GM23338 (cell line): ENCODE data around the gene MTMR1.

Experiments used
- CREB1 ChIP-seq: fragments of 250-450 bp; sonication (Bioruptor Pico); IDR thresholded peaks from 2 replicates; pipeline ENCODE4 v1.5.0; 2020; ENCODE audit warnings: low read depth, mild to moderate bottlenecking, moderate library complexity
- EZH2 ChIP-seq: fragments of 200-600 bp; sonication (generic); IDR thresholded peaks from one replicate; pipeline ENCODE4 v1.8.0; 2017; ENCODE audit warnings: antibody characterized with exemption, mild to moderate bottlenecking, low read depth; ENCODE audit not compliant: unreplicated experiment
- EZH2phosphoT487 ChIP-seq: fragments of 200-600 bp; sonication (generic); IDR thresholded peaks from one replicate; pipeline ENCODE4 v1.8.1; 2018; ENCODE audit warnings: antibody characterized with exemption; ENCODE audit not compliant: unreplicated experiment
- JUNB ChIP-seq: IDR thresholded peaks from one replicate; pipeline ENCODE4 v1.6.1; 2016; ENCODE audit warnings: antibody characterized with exemption; ENCODE audit not compliant: unreplicated experiment
- NANOG ChIP-seq: IDR thresholded peaks from 2 replicates; pipeline ENCODE4 v1.6.1; 2016; ENCODE audit warnings: antibody characterized with exemption, borderline replicate concordance
- POLR2AphosphoS5 ChIP-seq: IDR thresholded peaks from 2 replicates; pipeline ENCODE4 v1.6.1; 2016; ENCODE audit warnings: antibody characterized with exemption, low read depth
- STAT1 ChIP-seq: IDR thresholded peaks from one replicate; pipeline ENCODE4 v1.6.1; 2016; ENCODE audit warnings: antibody characterized with exemption; ENCODE audit not compliant: unreplicated experiment
- ZNF114 ChIP-seq: fragments of 250-450 bp; sonication (Bioruptor Pico); IDR thresholded peaks from 2 replicates; pipeline ENCODE4 v1.5.0; 2020; ENCODE audit warnings: mild to moderate bottlenecking, moderate library complexity
- ZNF331 ChIP-seq: fragments of 250-450 bp; sonication (Bioruptor Pico); IDR thresholded peaks from 2 replicates; pipeline ENCODE4 v1.5.0; 2020; ENCODE audit warnings: low read depth, mild to moderate bottlenecking, moderate library complexity
- TF ChIP-seq, protein P1 (sequence below), 2 experiments: fragments of 200-600 bp in 1 of 2; sonication (generic) in 1 of 2; conservative IDR thresholded peaks; 2 replicates each; pipeline versions ENCODE4 v1.5.1 to v1.6.1; 2016 to 2017; ENCODE audit warnings: antibody characterized with exemption in 2 of 2, low read depth in 2 of 2, mild to moderate bottlenecking in 2 of 2, moderate library complexity in 1 of 2
- TF ChIP-seq, protein P2 (sequence below): IDR thresholded peaks from 2 replicates; pipeline ENCODE4 v1.6.1; 2016; ENCODE audit warnings: antibody characterized with exemption
- TF ChIP-seq, protein P3 (sequence below): IDR thresholded peaks from one replicate; pipeline ENCODE4 v1.6.1; 2018; ENCODE audit warnings: antibody characterized with exemption; ENCODE audit not compliant: unreplicated experiment
- TF ChIP-seq, protein P4 (sequence below): fragments of 250-450 bp; sonication (Bioruptor Pico); IDR thresholded peaks from 2 replicates; pipeline ENCODE4 v1.5.0; 2020; ENCODE audit warnings: mild to moderate bottlenecking, moderate library complexity

DNA sequence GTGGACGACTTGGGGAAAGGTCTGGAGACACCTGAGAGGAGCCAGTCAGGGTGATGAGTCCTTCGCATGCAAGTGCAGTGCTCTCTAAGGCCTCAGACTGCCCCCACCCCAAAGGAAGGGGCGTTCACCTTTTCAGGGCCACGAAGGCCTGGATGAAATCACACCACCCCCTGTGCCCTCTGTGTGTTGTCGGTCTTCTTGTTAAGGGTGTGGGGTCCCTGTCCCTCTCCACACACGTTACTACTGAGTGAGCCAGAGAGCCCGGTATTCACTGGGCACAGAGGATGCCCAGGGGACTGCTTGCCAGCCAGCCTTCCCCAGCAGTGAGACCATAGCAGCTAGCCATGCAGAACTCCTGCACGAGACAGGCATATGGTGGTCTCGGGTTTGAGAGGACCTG is 72.0 kb downstream of the MTMR1 start:
- TF ChIP-seq, protein P1, sequence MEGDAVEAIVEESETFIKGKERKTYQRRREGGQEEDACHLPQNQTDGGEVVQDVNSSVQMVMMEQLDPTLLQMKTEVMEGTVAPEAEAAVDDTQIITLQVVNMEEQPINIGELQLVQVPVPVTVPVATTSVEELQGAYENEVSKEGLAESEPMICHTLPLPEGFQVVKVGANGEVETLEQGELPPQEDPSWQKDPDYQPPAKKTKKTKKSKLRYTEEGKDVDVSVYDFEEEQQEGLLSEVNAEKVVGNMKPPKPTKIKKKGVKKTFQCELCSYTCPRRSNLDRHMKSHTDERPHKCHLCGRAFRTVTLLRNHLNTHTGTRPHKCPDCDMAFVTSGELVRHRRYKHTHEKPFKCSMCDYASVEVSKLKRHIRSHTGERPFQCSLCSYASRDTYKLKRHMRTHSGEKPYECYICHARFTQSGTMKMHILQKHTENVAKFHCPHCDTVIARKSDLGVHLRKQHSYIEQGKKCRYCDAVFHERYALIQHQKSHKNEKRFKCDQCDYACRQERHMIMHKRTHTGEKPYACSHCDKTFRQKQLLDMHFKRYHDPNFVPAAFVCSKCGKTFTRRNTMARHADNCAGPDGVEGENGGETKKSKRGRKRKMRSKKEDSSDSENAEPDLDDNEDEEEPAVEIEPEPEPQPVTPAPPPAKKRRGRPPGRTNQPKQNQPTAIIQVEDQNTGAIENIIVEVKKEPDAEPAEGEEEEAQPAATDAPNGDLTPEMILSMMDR (conservative IDR thresholded peaks at IDR 0.05; ENCODE audit: low read depth in 2 of 2) = no peak
- no peak for TF ChIP-seq EZH2
- no peak for TF ChIP-seq EZH2phosphoT487
- TF ChIP-seq, protein P2, sequence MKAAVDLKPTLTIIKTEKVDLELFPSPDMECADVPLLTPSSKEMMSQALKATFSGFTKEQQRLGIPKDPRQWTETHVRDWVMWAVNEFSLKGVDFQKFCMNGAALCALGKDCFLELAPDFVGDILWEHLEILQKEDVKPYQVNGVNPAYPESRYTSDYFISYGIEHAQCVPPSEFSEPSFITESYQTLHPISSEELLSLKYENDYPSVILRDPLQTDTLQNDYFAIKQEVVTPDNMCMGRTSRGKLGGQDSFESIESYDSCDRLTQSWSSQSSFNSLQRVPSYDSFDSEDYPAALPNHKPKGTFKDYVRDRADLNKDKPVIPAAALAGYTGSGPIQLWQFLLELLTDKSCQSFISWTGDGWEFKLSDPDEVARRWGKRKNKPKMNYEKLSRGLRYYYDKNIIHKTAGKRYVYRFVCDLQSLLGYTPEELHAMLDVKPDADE = no peak
- TF ChIP-seq POLR2AphosphoS5 = no peak
- TF ChIP-seq, protein P3, sequence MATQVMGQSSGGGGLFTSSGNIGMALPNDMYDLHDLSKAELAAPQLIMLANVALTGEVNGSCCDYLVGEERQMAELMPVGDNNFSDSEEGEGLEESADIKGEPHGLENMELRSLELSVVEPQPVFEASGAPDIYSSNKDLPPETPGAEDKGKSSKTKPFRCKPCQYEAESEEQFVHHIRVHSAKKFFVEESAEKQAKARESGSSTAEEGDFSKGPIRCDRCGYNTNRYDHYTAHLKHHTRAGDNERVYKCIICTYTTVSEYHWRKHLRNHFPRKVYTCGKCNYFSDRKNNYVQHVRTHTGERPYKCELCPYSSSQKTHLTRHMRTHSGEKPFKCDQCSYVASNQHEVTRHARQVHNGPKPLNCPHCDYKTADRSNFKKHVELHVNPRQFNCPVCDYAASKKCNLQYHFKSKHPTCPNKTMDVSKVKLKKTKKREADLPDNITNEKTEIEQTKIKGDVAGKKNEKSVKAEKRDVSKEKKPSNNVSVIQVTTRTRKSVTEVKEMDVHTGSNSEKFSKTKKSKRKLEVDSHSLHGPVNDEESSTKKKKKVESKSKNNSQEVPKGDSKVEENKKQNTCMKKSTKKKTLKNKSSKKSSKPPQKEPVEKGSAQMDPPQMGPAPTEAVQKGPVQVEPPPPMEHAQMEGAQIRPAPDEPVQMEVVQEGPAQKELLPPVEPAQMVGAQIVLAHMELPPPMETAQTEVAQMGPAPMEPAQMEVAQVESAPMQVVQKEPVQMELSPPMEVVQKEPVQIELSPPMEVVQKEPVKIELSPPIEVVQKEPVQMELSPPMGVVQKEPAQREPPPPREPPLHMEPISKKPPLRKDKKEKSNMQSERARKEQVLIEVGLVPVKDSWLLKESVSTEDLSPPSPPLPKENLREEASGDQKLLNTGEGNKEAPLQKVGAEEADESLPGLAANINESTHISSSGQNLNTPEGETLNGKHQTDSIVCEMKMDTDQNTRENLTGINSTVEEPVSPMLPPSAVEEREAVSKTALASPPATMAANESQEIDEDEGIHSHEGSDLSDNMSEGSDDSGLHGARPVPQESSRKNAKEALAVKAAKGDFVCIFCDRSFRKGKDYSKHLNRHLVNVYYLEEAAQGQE = no peak
- no peak for TF ChIP-seq ZNF114
- TF ChIP-seq JUNB = no peak
- no peak for TF ChIP-seq ZNF331
- TF ChIP-seq, protein P4, sequence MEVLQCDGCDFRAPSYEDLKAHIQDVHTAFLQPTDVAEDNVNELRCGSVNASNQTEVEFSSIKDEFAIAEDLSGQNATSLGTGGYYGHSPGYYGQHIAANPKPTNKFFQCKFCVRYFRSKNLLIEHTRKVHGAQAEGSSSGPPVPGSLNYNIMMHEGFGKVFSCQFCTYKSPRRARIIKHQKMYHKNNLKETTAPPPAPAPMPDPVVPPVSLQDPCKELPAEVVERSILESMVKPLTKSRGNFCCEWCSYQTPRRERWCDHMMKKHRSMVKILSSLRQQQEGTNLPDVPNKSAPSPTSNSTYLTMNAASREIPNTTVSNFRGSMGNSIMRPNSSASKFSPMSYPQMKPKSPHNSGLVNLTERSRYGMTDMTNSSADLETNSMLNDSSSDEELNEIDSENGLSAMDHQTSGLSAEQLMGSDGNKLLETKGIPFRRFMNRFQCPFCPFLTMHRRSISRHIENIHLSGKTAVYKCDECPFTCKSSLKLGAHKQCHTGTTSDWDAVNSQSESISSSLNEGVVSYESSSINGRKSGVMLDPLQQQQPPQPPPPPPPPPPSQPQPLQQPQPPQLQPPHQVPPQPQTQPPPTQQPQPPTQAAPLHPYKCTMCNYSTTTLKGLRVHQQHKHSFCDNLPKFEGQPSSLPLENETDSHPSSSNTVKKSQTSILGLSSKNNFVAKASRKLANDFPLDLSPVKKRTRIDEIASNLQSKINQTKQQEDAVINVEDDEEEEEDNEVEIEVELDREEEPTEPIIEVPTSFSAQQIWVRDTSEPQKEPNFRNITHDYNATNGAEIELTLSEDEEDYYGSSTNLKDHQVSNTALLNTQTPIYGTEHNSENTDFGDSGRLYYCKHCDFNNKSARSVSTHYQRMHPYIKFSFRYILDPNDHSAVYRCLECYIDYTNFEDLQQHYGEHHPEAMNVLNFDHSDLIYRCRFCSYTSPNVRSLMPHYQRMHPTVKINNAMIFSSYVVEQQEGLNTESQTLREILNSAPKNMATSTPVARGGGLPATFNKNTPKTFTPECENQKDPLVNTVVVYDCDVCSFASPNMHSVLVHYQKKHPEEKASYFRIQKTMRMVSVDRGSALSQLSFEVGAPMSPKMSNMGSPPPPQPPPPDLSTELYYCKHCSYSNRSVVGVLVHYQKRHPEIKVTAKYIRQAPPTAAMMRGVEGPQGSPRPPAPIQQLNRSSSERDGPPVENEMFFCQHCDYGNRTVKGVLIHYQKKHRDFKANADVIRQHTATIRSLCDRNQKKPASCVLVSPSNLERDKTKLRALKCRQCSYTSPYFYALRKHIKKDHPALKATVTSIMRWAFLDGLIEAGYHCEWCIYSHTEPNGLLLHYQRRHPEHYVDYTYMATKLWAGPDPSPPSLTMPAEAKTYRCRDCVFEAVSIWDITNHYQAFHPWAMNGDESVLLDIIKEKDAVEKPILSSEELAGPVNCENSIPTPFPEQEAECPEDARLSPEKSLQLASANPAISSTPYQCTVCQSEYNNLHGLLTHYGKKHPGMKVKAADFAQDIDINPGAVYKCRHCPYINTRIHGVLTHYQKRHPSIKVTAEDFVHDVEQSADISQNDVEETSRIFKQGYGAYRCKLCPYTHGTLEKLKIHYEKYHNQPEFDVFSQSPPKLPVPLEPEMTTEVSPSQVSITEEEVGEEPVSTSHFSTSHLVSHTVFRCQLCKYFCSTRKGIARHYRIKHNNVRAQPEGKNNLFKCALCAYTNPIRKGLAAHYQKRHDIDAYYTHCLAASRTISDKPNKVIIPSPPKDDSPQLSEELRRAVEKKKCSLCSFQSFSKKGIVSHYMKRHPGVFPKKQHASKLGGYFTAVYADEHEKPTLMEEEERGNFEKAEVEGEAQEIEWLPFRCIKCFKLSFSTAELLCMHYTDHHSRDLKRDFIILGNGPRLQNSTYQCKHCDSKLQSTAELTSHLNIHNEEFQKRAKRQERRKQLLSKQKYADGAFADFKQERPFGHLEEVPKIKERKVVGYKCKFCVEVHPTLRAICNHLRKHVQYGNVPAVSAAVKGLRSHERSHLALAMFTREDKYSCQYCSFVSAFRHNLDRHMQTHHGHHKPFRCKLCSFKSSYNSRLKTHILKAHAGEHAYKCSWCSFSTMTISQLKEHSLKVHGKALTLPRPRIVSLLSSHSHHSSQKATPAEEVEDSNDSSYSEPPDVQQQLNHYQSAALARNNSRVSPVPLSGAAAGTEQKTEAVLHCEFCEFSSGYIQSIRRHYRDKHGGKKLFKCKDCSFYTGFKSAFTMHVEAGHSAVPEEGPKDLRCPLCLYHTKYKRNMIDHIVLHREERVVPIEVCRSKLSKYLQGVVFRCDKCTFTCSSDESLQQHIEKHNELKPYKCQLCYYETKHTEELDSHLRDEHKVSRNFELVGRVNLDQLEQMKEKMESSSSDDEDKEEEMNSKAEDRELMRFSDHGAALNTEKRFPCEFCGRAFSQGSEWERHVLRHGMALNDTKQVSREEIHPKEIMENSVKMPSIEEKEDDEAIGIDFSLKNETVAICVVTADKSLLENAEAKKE (CRISPR knock-in tag) = no peak
- TF ChIP-seq STAT1 = no peak
- TF ChIP-seq CREB1 (CRISPR knock-in tag) = no peak
- TF ChIP-seq NANOG = no peak
